B cell (primary cell): Measurements from ENCODE around the gene ZFC3H1. TPM values are rescaled to one million over a fixed set of nuclear protein-coding genes. Genes with fewer than 3 reads are reported as not detected.

ENCODE experiments used
- ATAC-seq: fragments of 200-7000 bp; cut with Tn5 transposase; one replicate; pipeline ENCODE4 v1.10.0; 2021; ENCODE audit warnings: low read depth, mild to moderate bottlenecking, moderate number of reproducible peaks, moderate library complexity
- CTCF ChIA-PET: fragments of 350-600 bp; sonication (Branson Sonifier 250); formaldehyde crosslinking; loops from one replicate; lab custom pipeline; 2021; ENCODE audit warnings: antibody characterized with exemption, inconsistent platforms; lab: Charles Lee
- POLR2A ChIA-PET: fragments of 350-600 bp; sonication (Branson Sonifier 250); formaldehyde crosslinking; loops from one replicate; lab custom pipeline; 2021; ENCODE audit warnings: antibody characterized with exemption; lab: Charles Lee
- DNase-seq: peaks from one replicate; pipeline ENCODE4 v3.0.0; 2013
- H2AFZ ChIP-seq: 2 replicates; pipeline ENCODE4 v1.6.1; 2012; ENCODE audit warnings: mild to moderate bottlenecking, low read depth, low read length; ENCODE audit not compliant: insufficient read depth, poor library complexity, severe bottlenecking
- H3K27ac ChIP-seq, 2 donors: 1 replicate in 1 of 2; 2 replicates in 1 of 2; pipeline ENCODE4 v1.5.1; 2012 to 2013; ENCODE audit warnings: low read length in 2 of 2, mild to moderate bottlenecking in 2 of 2, moderate library complexity in 1 of 2
- H3K27me3 ChIP-seq, 4 experiments: fragments of 200-600 bp in 1 of 4; sonication (generic) in 1 of 4; replicated peaks in 1 of 4; 1 replicate in 2 of 4; 2 replicates in 2 of 4; pipeline versions ENCODE4 v1.6.1 to v1.7.0; 2013 to 2016; ENCODE audit warnings: low read length in 3 of 4, mild to moderate bottlenecking in 2 of 4, mixed read lengths in 1 of 4, moderate library complexity in 1 of 4; ENCODE audit not compliant: insufficient read depth in 4 of 4, control insufficient read depth in 3 of 4; ENCODE audit errors: control extremely low read depth in 1 of 4
- H3K36me3 ChIP-seq, 2 experiments: replicated peaks in 1 of 2; 1 replicate in 1 of 2; 2 replicates in 1 of 2; pipeline versions ENCODE4 v1.6.1 to v1.7.1; 2013; ENCODE audit warnings: low read length in 1 of 2; ENCODE audit not compliant: insufficient read depth in 2 of 2, control insufficient read depth in 1 of 2; ENCODE audit errors: control extremely low read depth in 1 of 2, extremely low read depth in 1 of 2
- H3K4me1 ChIP-seq, 2 donors: fragments of 200-600 bp in 1 of 2; sonication (generic) in 1 of 2; 1 replicate in 1 of 2; 2 replicates in 1 of 2; pipeline versions ENCODE4 v1.5.1 to v1.6.1; 2013 to 2017; ENCODE audit warnings: low read length in 2 of 2; ENCODE audit not compliant: control insufficient read depth in 2 of 2, insufficient read depth in 2 of 2
- H3K4me2 ChIP-seq: replicated peaks from 2 replicates; pipeline ENCODE3; 2012; ENCODE audit warnings: mild to moderate bottlenecking, low read depth, low read length; ENCODE audit not compliant: poor library complexity, severe bottlenecking
- H3K4me3 ChIP-seq, 5 experiments: fragments of 200-600 bp in 1 of 5; sonication (generic) in 1 of 5; 1 replicate in 3 of 5; 2 replicates in 2 of 5; pipeline versions ENCODE4 v1.5.1 to v1.7.0; 2011 to 2016; ENCODE audit warnings: low read length in 4 of 5, mild to moderate bottlenecking in 4 of 5, low read depth in 2 of 5, control low read depth in 1 of 5, moderate library complexity in 1 of 5; ENCODE audit not compliant: insufficient read depth in 1 of 5; ENCODE audit errors: control extremely low read depth in 1 of 5, extremely low read depth in 1 of 5
- H3K79me2 ChIP-seq: fragments of 200-600 bp; sonication (generic); one replicate; pipeline ENCODE4 v1.6.0; 2016; ENCODE audit warnings: low read length; ENCODE audit not compliant: control insufficient read depth, insufficient read depth
- H3K9ac ChIP-seq: fragments of 200-600 bp; sonication (generic); 2 replicates; pipeline ENCODE4 v1.6.1; 2017; ENCODE audit warnings: mild to moderate bottlenecking, low read length, moderate library complexity
- H3K9me3 ChIP-seq, 3 donors: one replicate each; pipeline versions ENCODE4 v1.6.1 to v1.7.1; 2013; ENCODE audit warnings: low read length in 2 of 3; ENCODE audit not compliant: control insufficient read depth in 2 of 3, insufficient read depth in 1 of 3; ENCODE audit errors: control extremely low read depth in 1 of 3
- H4K20me1 ChIP-seq: 2 replicates; pipeline ENCODE4 v1.6.0; 2012; ENCODE audit warnings: mild to moderate bottlenecking, low read length; ENCODE audit not compliant: insufficient read depth, control insufficient read depth, poor library complexity, severe bottlenecking
- H3K27ac Mint-ChIP-seq: one replicate; pipeline ENCODE4 v1.8.0; 2021; ENCODE audit warnings: mixed read lengths
- H3K27me3 Mint-ChIP-seq: one replicate; pipeline ENCODE4 v1.8.0; 2021; ENCODE audit warnings: mixed read lengths
- H3K4me1 Mint-ChIP-seq: one replicate; pipeline ENCODE4 v1.8.0; 2021; ENCODE audit warnings: mixed read lengths
- H3K4me3 Mint-ChIP-seq: one replicate; pipeline ENCODE4 v1.8.0; 2021; ENCODE audit warnings: mixed read lengths
- H3K9me3 Mint-ChIP-seq: one replicate; pipeline ENCODE4 v1.8.0; 2022; ENCODE audit warnings: mixed read lengths; ENCODE audit not compliant: insufficient read depth
- EZH2 ChIP-seq: IDR thresholded peaks from 2 replicates; pipeline ENCODE4 v1.6.1; 2012; ENCODE audit warnings: borderline replicate concordance, low read depth, mild to moderate bottlenecking, moderate library complexity, low read length; ENCODE audit not compliant: insufficient read depth, poor library complexity, severe bottlenecking
- WGBS: methylation state at CpG from one replicate; pipeline ENCODE4 v1.1.5; 2013; ENCODE audit warnings: missing lambda C conversion rate; ENCODE audit not compliant: insufficient coverage; 5-methylcytosine and 5-hydroxymethylcytosine counted together
- intact Hi-C: fragments of 100-400 bp; cut with micrococcal nuclease; formaldehyde crosslinking; loops from one replicate; pipeline ENCODE4 v1.10.0; 2022
- polyA plus RNA-seq: library from polyadenylated mRNA; depleted of rRNA; stranded (reverse); fragments of >200 nt; gene quantifications from 2 replicates; pipeline ENCODE4 v1.2.3, GENCODE V29; 2012
- total RNA-seq, 2 donors: library from RNA; stranded (reverse); fragments of 120-200 nt in 1 of 2; gene quantifications; 1 replicate in 1 of 2; 2 replicates in 1 of 2; pipeline versions ENCODE4 v1.2.3 to v1.2.4, GENCODE V29; 2013 to 2022
- TF ChIP-seq, protein P1 (sequence below): fragments of 200-600 bp; IDR thresholded peaks from one replicate; pipeline ENCODE4 v1.8.0; 2022; ENCODE audit warnings: antibody characterized with exemption, mild to moderate bottlenecking

The ZFC3H1 gene
- total and polyA plus RNA-seq, 2 donors (not counting 1 experiment from before 2014, with no cell fraction given) = 55.9 to 141 TPM

DNA sequence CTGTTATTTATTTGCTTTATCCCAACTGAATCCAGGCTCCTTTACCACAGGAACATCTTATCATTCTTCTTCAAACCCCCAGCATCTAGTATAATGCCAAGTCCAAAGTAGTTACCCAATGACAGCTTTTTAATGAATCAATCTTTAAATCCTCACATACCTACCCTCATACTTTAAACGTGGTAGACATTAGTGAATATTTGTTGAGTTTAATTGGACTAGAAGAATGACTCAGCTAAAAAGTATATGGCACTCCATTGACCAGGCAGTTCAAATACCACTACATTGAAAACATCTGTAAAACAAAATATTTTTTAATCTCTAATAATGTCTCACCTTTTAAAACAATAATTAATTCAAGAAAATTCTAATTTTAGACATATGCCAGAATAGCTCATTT is 98.1 kb downstream of the ZFC3H1 start:
- WGBS = no CpG with 5 or more reads among the region's 1 CpG
- Mint-ChIP-seq H3K4me1 (no peaks in the 10 kb centered on the region), H3K9me3 (no peaks in the 10 kb centered on the region), H3K27me3 (peaks cover 29% of the 10 kb centered on the region), H3K4me3 (no peak overlapping the region), H3K27ac (no peak overlapping the region)
- H3K27ac ChIP-seq = no peak overlapping the region
- no peak for TF ChIP-seq EZH2
- TF ChIP-seq, protein P1, sequence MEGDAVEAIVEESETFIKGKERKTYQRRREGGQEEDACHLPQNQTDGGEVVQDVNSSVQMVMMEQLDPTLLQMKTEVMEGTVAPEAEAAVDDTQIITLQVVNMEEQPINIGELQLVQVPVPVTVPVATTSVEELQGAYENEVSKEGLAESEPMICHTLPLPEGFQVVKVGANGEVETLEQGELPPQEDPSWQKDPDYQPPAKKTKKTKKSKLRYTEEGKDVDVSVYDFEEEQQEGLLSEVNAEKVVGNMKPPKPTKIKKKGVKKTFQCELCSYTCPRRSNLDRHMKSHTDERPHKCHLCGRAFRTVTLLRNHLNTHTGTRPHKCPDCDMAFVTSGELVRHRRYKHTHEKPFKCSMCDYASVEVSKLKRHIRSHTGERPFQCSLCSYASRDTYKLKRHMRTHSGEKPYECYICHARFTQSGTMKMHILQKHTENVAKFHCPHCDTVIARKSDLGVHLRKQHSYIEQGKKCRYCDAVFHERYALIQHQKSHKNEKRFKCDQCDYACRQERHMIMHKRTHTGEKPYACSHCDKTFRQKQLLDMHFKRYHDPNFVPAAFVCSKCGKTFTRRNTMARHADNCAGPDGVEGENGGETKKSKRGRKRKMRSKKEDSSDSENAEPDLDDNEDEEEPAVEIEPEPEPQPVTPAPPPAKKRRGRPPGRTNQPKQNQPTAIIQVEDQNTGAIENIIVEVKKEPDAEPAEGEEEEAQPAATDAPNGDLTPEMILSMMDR = no peak
- no peak overlapping the region for H3K9ac ChIP-seq
- peaks cover 0 to 4% (median 0%) of the 10 kb centered on the region in 4 experiments for H3K27me3 ChIP-seq
- no peaks in the 10 kb centered on the region for H3K36me3 ChIP-seq
- no peak for DNase-seq
- no peaks in the 10 kb centered on the region for H4K20me1 ChIP-seq
- ChIA-PET CTCF (no interaction called here), POLR2A (no interaction called here)
- H3K4me1 ChIP-seq = no peaks in the 10 kb centered on the region
- H3K4me3 ChIP-seq = no peak overlapping the region
- intact Hi-C loops = no loop called here
- no peak overlapping the region for H3K4me2 ChIP-seq
- no peak for ATAC-seq
- H3K79me2 ChIP-seq = no peaks in the 10 kb centered on the region
- H3K9me3 ChIP-seq = no peaks in the 10 kb centered on the region
- no peak overlapping the region for H2AFZ ChIP-seq

DNA sequence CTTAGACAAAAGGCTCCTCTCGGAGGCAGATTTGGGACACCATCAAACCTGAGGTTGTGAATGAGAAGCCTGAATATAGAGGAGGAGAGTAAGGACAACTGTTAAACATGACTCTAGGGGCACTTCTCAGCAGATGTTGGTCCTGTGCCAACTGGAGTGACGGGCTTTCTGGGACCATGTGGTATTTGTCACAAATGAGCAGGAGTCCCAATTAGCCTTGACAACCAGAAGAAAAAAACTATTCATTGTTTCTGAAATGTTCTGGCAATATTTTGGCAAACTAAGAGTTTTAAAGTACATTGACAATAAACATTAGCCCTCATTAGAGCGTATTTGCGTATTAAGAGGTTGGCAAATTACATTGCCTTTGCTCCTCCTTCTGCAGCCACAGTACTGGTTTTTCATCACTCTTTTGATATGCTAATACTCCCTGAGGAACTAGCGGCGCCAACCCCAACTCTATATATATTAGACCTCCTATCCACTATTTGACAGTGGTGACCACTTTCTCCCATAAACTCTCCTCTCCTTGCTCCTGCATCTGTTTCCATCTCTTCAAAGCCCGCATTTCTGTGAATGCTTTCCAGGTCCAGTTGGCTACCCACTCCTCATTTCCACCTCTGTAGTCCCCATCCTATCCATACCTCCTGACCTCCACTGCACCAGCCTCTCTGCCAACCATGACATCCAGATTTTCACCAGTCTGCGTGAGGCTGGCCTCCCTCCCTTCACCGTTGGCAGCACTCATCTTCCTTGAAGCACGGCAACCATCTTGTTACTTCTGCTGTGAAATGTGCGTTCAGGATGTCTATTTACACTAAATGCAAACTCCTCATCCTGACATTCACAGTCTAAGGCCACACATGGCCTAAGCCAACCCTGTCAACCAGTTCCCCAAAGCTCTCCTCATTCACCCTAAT is 100.7 kb downstream of the ZFC3H1 start:
- Histone ChIP-seq H3K9ac (no peak overlapping the region), H3K9me3 (no peaks in the 10 kb centered on the region), H3K4me1 (no peaks in the 10 kb centered on the region), H4K20me1 (no peaks in the 10 kb centered on the region), H3K4me2 (no peak overlapping the region), H3K27ac (no peak overlapping the region), H3K79me2 (no peaks in the 10 kb centered on the region), H3K36me3 (no peaks in the 10 kb centered on the region), H2AFZ (no peak overlapping the region), H3K27me3 (peaks cover 0 to 4% (median 0%) of the 10 kb centered on the region in 4 experiments), H3K4me3 (no peak overlapping the region)
- 86% methylated on average over 8 of the region's 11 CpGs for WGBS
- DNase-seq (no peak), ATAC-seq (no peak)
- no peaks in the 10 kb centered on the region for H3K4me1 Mint-ChIP-seq
- CTCF ChIA-PET = no interaction called here
- peaks cover 13% of the 10 kb centered on the region for H3K27me3 Mint-ChIP-seq
- H3K9me3 Mint-ChIP-seq = no peaks in the 10 kb centered on the region
- POLR2A ChIA-PET = no interaction called here
- no peak overlapping the region for H3K27ac Mint-ChIP-seq
- no peak for TF ChIP-seq EZH2
- TF ChIP-seq, protein P1 = no peak
- intact Hi-C loops = no loop called here
- H3K4me3 Mint-ChIP-seq = no peak overlapping the region
